Kidney (tissue), 22 donors: ENCODE results near the gene SOX13. TPM values are rescaled to one million over a fixed set of nuclear protein-coding genes. Genes with fewer than 3 reads are reported as not detected.

ENCODE experiments used
- DNase-seq, 5 donors: peaks; one replicate each; pipeline ENCODE4 v3.0.0-alpha.2; 2013 to 2020
- FAIRE-seq: peaks from 2 replicates; lab custom pipeline; 2012; peaks lifted over from hg19 to GRCh38; lab: Jason Lieb, UNC
- H3K27ac ChIP-seq, 2 donors: one replicate each; pipeline ENCODE4 v1.7.0; 2013; ENCODE audit warnings: low read depth in 2 of 2, low read length in 2 of 2, inconsistent platforms in 1 of 2
- H3K27me3 ChIP-seq: one replicate; pipeline ENCODE4 v1.7.1; 2013; ENCODE audit warnings: low read length, inconsistent platforms; ENCODE audit not compliant: control insufficient read depth, insufficient read depth
- H3K36me3 ChIP-seq, 3 donors: one replicate each; pipeline versions ENCODE4 v1.7.0 to v1.7.1; 2013; ENCODE audit warnings: low read length in 3 of 3, control low read depth in 1 of 3, inconsistent platforms in 1 of 3; ENCODE audit not compliant: insufficient read depth in 3 of 3, control insufficient read depth in 2 of 3
- H3K4me1 ChIP-seq, 3 donors: one replicate each; pipeline versions ENCODE4 v1.7.0 to v1.7.1; 2013; ENCODE audit warnings: low read length in 3 of 3, inconsistent platforms in 1 of 3, low read depth in 1 of 3; ENCODE audit not compliant: control insufficient read depth in 2 of 3, insufficient read depth in 2 of 3
- H3K4me3 ChIP-seq, 3 donors: one replicate each; pipeline versions ENCODE4 v1.7.0 to v1.8.1; 2013; ENCODE audit warnings: low read length in 3 of 3, control low read depth in 1 of 3, inconsistent platforms in 1 of 3
- H3K9ac ChIP-seq, 3 donors: one replicate each; pipeline versions ENCODE4 v1.7.0 to v1.7.1; 2013; ENCODE audit warnings: low read length in 3 of 3, control low read depth in 1 of 3, inconsistent platforms in 1 of 3
- H3K9me3 ChIP-seq, 3 donors: one replicate each; pipeline versions ENCODE4 v1.7.0 to v1.7.1; 2013; ENCODE audit warnings: low read length in 3 of 3, control low read depth in 1 of 3, inconsistent platforms in 1 of 3; ENCODE audit not compliant: control insufficient read depth in 2 of 3, insufficient read depth in 1 of 3
- CTCF ChIP-seq: IDR thresholded peaks from 3 replicates; pipeline ENCODE4 v1.5.1; 2012; ENCODE audit warnings: mild to moderate bottlenecking, moderate library complexity, borderline replicate concordance; ENCODE audit not compliant: insufficient read depth; ENCODE audit errors: extremely low read depth
- intact Hi-C: fragments of 100-400 bp; cut with DNase I; formaldehyde crosslinking; loops from one replicate; pipeline ENCODE4 v1.11.1; 2022
- long read RNA-seq, 10 donors: library from polyadenylated mRNA in 1 of 10; unstranded in 1 of 10; transcript quantifications; one replicate each; pipeline ENCODE4 v2.0.0 and lab custom pipeline, GENCODE V29; 2021 to 2026
- polyA plus RNA-seq: library from polyadenylated mRNA; stranded (reverse); fragments of 350-450 nt; fragmentation: Illumina TruSeq; extraction: RNeasy Lipid Tissue Mini Kit (QIAGEN cat#74804); gene quantifications from one replicate; pipeline ENCODE4 v1.2.3, GENCODE V29; 2014; ENCODE audit warnings: low read depth, low replicate concordance; ENCODE audit not compliant: insufficient read depth
- total RNA-seq: library from RNA; stranded (reverse); fragmentation: NEBNext Ultra II Directional; extraction: Animal tissue kit (Norgen Biotek cat#: 25700); gene quantifications from one replicate; pipeline ENCODE4 v1.2.1, GENCODE V29; 2021
- donor health status: control.
- donor health status: control.
- donor health status: control.
- donor health status: control.
- donor health status: control.
- donor health status: DM: yes; HTN: yes; CAD: no.
- donor health status: Normal renal cell carcinoma (clear cell type).

The SOX13 gene
- total RNA-seq (55.2 TPM), polyA plus RNA-seq (23.9 TPM)
- long read RNA-seq, donor 1, partial matches to known transcripts = 0 of 4 reads
- long read RNA-seq, donor 1, other reads (novel, unspliced or antisense) = 0 of 4 reads
- long read RNA-seq, donor 2, partial matches to known transcripts = 0 of 5 reads
- long read RNA-seq, donor 2, other reads (novel, unspliced or antisense) = 0 of 5 reads
- long read RNA-seq, donor 3, partial matches to known transcripts = 0 of 5 reads
- long read RNA-seq, donor 3, other reads (novel, unspliced or antisense) = 0 of 5 reads
- long read RNA-seq, donor 4, partial matches to known transcripts = 0 of 3 reads
- long read RNA-seq, donor 4, other reads (novel, unspliced or antisense) = 0 of 3 reads
- long read RNA-seq, donor 5 = 0 reads
- long read RNA-seq, donor 6 = 0 reads
- long read RNA-seq, donor 7, partial matches to known transcripts = 1 of 11 reads
- long read RNA-seq, donor 7, other reads (novel, unspliced or antisense) = 10 of 11 reads
- long read RNA-seq, donor 8, partial matches to known transcripts = 0 of 2 reads
- long read RNA-seq, donor 8, other reads (novel, unspliced or antisense) = 0 of 2 reads
- long read RNA-seq, donor 9, partial matches to known transcripts = 0 of 1 reads
- long read RNA-seq, donor 9, other reads (novel, unspliced or antisense) = 0 of 1 reads
- long read RNA-seq, donor 10, partial matches to known transcripts = 63 of 154 reads
- long read RNA-seq, donor 10, other reads (novel, unspliced or antisense) = 87 of 154 reads

- FAIRE-seq = no peak
- Histone ChIP-seq H3K4me1 (peaks cover 0 to 18% (median 13%) of the 10 kb centered on the region in 3 donors), H3K36me3 (no peaks in the 10 kb centered on the region), H3K9me3 (no peaks in the 10 kb centered on the region), H3K27ac (peak within 1 kb of the TSS; percentile 88 to 91), H3K9ac (peak within 1 kb of the TSS; percentile 46 to 91 (median 81)), H3K4me3 (peak within 1 kb of the TSS; percentile 77 to 95 (median 80)), H3K27me3 (no peaks in the 10 kb centered on the region)
- intact Hi-C loops = no loop called here
- DNase-seq = peak; percentile 94 to 97 (median 95)
- no peak for TF ChIP-seq CTCF
These were observed at the start of gene SOX13 for GRCh38 chr1:204072931-204073836. Gene SOX13 (plus strand): TSS chr1:204073115. CDS start chr1:204112916, 39,801 bp downstream.

- no peaks in the 10 kb centered on the region for H3K9me3 ChIP-seq
- H3K36me3 ChIP-seq = no peaks in the 10 kb centered on the region
- H3K4me1 ChIP-seq = no peaks in the 10 kb centered on the region
- no peak for TF ChIP-seq CTCF
- no peak overlapping the region for H3K9ac ChIP-seq
- H3K4me3 ChIP-seq = no peak overlapping the region
- intact Hi-C loops = no loop called here
- DNase-seq = no peak
- H3K27ac ChIP-seq = no peak overlapping the region
- no peaks in the 10 kb centered on the region for H3K27me3 ChIP-seq
- no peak for FAIRE-seq
These were observed 46.8 kb upstream of the SOX13 start for GRCh38 chr1:204025917-204026707.

- Histone ChIP-seq H3K4me1 (no peaks in the 10 kb centered on the region), H3K27me3 (no peaks in the 10 kb centered on the region), H3K36me3 (no peaks in the 10 kb centered on the region), H3K9ac (no peak overlapping the region), H3K9me3 (no peaks in the 10 kb centered on the region), H3K4me3 (no peak overlapping the region), H3K27ac (no peak overlapping the region)
- intact Hi-C loops = no loop called here
- TF ChIP-seq CTCF = no peak
- DNase-seq (no peak), FAIRE-seq (no peak)
These were observed 45.5 kb upstream of the SOX13 start for GRCh38 chr1:204027446-204027845.
